ENCODE measurements around the gene RANBP10. TPM values are rescaled to one million over a fixed set of nuclear protein-coding genes. Genes with fewer than 3 reads are reported as not detected.

RANBP10 gene
- total RNA-seq = 6.4 and 7.7 TPM in 2 replicates

DNA sequence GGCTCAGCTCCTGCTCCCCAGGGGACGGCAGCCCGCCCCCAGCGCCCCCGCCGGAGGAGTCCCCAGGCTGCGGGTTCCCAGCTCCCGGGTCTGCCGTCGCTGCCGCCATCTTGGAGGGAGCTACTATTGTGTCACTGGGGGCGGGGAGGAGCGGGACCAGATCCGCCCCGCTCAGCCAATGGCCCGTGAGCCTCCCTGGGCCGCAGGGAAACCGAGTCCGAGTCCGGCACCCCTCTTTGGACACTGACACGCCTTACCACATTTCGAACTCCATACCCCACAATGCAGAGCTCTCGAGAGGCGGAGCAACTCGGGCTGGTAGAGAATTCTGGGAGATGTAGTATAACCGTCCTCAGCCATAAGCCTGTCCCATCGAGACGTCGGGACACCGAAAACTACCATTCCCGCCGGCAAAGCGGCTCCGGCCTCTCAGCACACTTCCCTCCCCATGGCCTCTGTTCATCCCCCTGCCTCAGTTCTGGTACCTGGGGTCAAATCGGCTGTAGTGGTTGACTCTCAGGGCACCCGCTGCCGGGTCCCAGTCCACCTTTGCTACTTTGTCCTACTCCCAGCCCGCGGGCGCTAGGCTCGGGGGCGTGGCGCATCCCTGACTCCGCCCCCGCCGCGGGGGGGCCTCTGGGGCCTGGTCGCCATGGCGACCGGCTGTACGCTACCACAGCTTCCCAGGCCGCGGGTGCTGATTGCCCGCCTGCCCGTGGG is at the start of gene RANBP10, which contains the start of gene TSNAXIP1:
RANBP10 (minus strand) TSS at position 133 of the 720 bp plus-strand sequence; CDS start at position 109, 24 bp downstream.
TSNAXIP1 (plus strand) TSS at position 462 of the 720 bp plus-strand sequence. CDS start 261 bp downstream, outside the sequence.

DNA sequence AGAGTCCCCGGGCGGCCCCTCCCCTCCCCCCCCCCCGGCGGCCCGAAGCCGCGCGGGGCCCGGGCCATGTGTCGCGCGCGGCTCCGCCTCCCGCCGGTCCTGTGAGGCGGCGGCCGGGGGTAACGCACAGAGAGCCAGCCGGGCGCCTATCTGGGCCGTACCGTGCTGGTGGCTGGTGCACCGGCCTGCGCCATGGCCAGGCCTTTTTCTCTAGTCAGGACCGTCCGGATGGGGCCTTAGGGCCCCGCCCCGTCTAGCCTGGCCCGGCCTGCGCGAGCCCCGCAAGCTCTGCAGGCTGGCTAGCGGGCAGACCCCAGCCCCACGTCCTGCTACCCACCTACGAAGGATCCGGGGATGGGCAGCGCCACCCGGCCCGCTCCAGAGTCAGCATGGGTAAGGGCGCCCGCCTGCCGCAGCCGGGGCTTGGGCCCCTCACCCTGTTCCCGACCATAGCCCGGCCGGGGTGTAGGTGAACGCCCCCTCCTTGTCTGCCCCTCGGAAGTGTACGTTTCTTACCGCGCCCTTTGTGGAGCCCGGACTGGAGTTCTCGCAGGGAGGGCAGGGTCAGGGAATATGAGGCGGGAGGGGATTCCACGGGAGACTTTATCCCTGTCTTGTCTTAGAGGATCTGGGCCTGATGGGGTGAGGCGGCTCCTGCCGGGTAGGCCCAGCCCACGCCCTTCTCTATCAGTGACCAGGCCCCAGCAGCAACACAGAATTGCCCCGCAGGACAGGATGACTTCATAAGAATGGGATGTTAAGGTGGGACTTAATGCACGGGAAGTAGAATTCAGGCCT is 40.9 kb upstream of the RANBP10 start, which contains the start of gene CENPT:
CENPT (minus strand) TSS at position 630 of the 798 bp plus-strand sequence. CDS start 13,834 bp downstream, outside the sequence.

DNA sequence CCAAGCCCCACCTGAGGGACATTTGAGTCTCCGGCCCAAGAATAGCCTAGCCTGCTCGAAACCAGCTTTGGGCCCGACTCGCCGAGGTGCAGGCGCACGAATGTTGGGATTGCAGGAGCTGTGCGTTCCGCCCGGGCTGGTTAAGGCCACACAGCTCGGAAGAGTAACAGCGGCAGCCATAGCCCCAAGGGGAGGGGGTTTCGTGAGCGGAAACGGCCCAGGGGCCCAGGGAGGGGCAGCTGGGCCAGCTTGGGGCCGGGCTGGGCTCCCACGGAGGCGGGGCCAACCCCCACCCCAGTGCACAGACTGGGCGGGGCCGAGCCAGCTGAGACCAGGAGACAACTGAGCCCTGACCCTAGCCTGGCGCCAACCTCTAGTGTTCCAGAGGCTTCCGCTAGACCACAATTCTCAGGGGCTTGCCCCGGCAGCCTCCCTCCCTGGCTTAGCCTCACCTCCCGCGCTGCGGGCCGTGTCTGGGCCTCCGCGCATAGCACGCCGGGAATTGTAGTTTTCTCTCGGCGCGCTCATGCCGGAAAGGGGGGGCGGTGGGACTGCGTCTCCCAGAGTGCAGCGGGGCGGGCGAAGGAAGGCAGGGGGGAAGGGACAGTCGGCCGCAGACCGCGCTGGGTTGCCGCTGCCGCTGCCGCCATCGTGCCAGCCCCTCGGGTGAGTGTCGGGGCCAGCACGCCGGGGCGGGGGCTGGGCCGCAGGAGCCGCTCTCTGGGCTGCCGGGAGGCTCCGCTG is 40.1 kb upstream of the RANBP10 start, which contains the start of gene NUTF2:
NUTF2 (plus strand) TSS at position 614 of the 744 bp plus-strand sequence. CDS start 18,198 bp downstream, outside the sequence.

DNA sequence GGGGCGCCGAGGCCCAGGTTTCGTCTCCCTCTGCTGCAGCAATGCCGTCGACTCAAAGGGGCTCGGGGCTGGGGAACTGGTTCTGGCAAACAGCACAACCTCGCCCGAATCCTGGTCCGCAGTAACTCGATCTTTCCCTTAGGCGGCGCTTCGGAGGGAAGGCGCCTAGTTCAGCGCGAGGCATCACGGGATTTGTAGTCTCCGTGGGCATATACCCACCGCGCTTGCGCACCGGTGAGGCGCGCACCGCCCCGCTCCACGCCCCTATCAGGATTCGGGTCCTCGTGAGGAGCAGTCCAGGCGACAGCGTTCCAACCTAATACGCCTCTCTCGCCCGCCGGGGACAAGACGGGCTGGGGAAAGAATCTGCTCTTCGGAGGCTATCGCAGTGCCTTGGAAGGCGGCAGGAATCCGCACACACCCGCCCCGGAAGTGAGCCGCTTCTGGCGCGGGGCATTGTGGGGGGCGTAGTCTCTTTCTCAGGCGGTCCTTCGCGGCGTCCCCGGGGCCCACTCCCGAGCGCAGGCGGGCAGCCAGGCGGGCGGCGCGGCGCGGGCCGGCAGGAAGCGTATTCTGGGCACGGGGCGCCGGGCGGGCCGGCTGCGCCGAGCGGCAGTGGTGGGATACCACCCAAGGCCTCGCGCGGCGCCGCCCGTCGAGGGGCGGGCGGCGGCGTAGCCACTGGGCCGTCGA is 35.6 kb upstream of the RANBP10 start, which contains the start of gene THAP11:
THAP11 (plus strand) TSS at position 505 of the 693 bp plus-strand sequence. CDS start 235 bp downstream, outside the sequence.

DNA sequence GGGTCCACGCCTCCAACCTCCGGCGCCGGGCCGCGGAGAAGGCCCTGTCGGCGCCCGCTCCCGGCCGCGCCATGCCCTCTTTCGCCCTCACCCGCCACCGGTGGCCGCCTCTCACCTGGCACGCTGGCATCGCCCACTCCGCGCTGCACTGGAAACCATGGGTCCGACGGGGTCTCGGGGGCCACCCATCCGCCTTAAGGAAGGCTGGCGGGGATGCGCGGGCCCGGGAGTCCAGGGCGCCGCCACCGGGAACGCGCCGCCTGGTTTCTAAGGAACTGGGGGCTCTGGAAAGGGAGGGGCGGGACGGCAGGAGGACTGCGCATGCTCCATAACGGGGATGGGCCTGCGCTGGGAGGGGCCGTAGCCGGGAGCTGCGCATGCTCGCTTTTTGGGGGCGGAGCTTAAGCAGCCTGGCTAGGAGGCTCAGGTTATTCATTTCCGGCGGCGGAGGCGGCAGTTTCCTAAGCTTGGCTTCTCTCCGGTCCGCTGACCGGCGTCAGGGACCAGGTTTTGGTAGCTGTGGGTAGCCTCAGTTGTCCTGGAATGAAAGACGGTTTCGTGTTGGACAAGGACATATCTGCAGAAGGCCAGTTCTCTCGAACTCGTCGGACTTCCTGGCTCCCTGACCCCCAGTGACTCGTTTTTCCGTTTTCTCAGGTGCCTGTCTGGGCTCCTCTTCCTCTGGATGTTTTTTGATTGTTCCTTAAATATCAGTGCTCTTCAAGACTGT is 87.1 kb downstream of the RANBP10 start, which contains the start of gene GFOD2:
GFOD2 (minus strand) TSS at position 269 of the 730 bp plus-strand sequence. CDS start 33,601 bp downstream, outside the sequence.

Small RNA genes lying within 50 kb of the gene (small RNA-seq; reads per million reads assigned to genes)
- gene AC040162.2 (ENCODE audit: low replicate concordance) = not detected

Other genes starting within 250 kb of the RANBP10 start
- gene CTCF, start 244.0 kb downstream of the RANBP10 start, total RNA-seq = 27.8 and 35.9 TPM in 2 replicates
- 0.43 and 0.44 TPM in 2 replicates for gene CARMIL2, start 161.4 kb downstream of the RANBP10 start, total RNA-seq
- gene ACD, start 146.3 kb downstream of the RANBP10 start, total RNA-seq = 17.3 and 39.8 TPM in 2 replicates
- 1.3 and 1.5 TPM in 2 replicates for gene PARD6A, start 145.6 kb downstream of the RANBP10 start, total RNA-seq
- gene ENKD1, start 139.8 kb downstream of the RANBP10 start, total RNA-seq = 14.7 and 17.6 TPM in 2 replicates
- 2.3 and 3.5 TPM in 2 replicates for gene C16orf86, start 139.7 kb downstream of the RANBP10 start, total RNA-seq
- gene GFOD2, start 87.2 kb downstream of the RANBP10 start, total RNA-seq = 12.0 and 22.6 TPM in 2 replicates
- 0.88 and 1.0 TPM in 2 replicates for gene TSNAXIP1, start 329 bp upstream of the RANBP10 start, total RNA-seq
- 26.0 and 39.4 TPM in 2 replicates for gene THAP11, start 35.8 kb upstream of the RANBP10 start, total RNA-seq
- 159 and 180 TPM in 2 replicates for gene NUTF2, start 40.4 kb upstream of the RANBP10 start, total RNA-seq
- 21.4 and 52.3 TPM in 2 replicates for gene CENPT, start 41.1 kb upstream of the RANBP10 start, total RNA-seq
- 61.1 and 85.3 TPM in 2 replicates for gene EDC4, start 66.5 kb upstream of the RANBP10 start, total RNA-seq
- 1.0 TPM in 1 of 2 replicates, not detected in the other for gene NRN1L, start 78.3 kb upstream of the RANBP10 start, total RNA-seq
- gene PSKH1, start 86.7 kb upstream of the RANBP10 start, total RNA-seq = 18.6 and 23.9 TPM in 2 replicates
- gene CTRL, start 125.3 kb upstream of the RANBP10 start, total RNA-seq = 0.29 and 2.0 TPM in 2 replicates
- gene PSMB10, start 130.3 kb upstream of the RANBP10 start, total RNA-seq = 48.4 and 51.4 TPM in 2 replicates
- gene LCAT, start 137.6 kb upstream of the RANBP10 start, total RNA-seq = 6.4 and 10.7 TPM in 2 replicates
- gene SLC12A4, start 162.1 kb upstream of the RANBP10 start, total RNA-seq = 97.5 and 105 TPM in 2 replicates
- not detected in 2 replicates for gene DPEP3, start 173.9 kb upstream of the RANBP10 start, total RNA-seq
- not detected in 2 replicates for gene DPEP2, start 192.9 kb upstream of the RANBP10 start, total RNA-seq
- gene DPEP2NB, start 209.4 kb upstream of the RANBP10 start, total RNA-seq = not detected in 2 replicates
- 11.2 and 15.3 TPM in 2 replicates for gene DDX28, start 216.7 kb upstream of the RANBP10 start, total RNA-seq
- 11.4 and 21.0 TPM in 2 replicates for gene DUS2, start 216.7 kb upstream of the RANBP10 start, total RNA-seq

All from placental pericyte (primary cell).